ENCODE data around the gene SLC17A7. TPM values are rescaled to one million over a fixed set of nuclear protein-coding genes. Genes with fewer than 3 reads are reported as not detected.

The SLC17A7 gene
- total RNA-seq, 4 donors from 2014 or later, result 0.38 to 1.4 (median 0.97) TPM

DNA sequence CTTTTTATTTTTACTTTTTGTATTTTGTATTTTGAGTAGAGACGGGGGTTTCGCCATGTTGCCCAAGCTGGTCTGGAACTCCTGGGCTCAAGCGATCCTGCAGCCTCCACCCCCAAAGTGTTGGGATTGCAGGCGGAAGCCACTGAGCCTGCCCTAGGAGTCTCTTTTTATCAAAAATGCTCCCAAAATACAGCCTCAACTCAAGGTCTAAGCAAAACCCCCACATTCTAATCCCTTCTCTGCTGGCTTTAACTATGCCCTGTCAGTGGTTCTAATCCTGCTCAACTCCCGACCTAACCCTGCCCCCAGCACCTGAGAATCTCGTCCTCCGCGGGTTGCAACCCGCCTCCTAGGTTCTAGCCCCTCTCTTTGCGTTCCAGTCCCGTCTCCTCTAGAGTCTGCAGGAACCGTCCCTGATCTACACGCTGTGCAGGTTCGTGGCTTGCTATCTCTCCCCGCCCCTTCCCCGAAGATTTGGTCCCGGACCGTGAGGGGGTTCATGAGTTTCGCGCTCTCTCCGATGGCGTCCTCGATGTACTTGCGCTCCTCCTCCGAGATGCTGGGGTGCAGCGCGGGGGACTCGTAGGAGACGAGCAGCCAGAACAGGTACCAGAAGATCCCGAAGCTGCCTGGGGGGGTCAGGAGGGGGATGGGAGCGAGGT is 8.0 kb downstream of the SLC17A7 start:
- DNase-seq (ENCODE audit: low spot score in 2 of 2), result no peak
- TF ChIP-seq POLR2A (IDR thresholded peaks at IDR 0.05), result no peak
- TF ChIP-seq, protein P1, sequence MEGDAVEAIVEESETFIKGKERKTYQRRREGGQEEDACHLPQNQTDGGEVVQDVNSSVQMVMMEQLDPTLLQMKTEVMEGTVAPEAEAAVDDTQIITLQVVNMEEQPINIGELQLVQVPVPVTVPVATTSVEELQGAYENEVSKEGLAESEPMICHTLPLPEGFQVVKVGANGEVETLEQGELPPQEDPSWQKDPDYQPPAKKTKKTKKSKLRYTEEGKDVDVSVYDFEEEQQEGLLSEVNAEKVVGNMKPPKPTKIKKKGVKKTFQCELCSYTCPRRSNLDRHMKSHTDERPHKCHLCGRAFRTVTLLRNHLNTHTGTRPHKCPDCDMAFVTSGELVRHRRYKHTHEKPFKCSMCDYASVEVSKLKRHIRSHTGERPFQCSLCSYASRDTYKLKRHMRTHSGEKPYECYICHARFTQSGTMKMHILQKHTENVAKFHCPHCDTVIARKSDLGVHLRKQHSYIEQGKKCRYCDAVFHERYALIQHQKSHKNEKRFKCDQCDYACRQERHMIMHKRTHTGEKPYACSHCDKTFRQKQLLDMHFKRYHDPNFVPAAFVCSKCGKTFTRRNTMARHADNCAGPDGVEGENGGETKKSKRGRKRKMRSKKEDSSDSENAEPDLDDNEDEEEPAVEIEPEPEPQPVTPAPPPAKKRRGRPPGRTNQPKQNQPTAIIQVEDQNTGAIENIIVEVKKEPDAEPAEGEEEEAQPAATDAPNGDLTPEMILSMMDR (IDR thresholded peaks at IDR 0.05), result no peak
- intact Hi-C loops (cut with DNase I; ENCODE audit: low total_unique reads), result no loop called here
- no peak overlapping the region for H3K4me3 ChIP-seq (ENCODE audit: low read depth, poor library complexity, severe bottlenecking)
- 25 to 44% methylated on average over 31 of the region's 31 CpGs for WGBS, 2 donors

DNA sequence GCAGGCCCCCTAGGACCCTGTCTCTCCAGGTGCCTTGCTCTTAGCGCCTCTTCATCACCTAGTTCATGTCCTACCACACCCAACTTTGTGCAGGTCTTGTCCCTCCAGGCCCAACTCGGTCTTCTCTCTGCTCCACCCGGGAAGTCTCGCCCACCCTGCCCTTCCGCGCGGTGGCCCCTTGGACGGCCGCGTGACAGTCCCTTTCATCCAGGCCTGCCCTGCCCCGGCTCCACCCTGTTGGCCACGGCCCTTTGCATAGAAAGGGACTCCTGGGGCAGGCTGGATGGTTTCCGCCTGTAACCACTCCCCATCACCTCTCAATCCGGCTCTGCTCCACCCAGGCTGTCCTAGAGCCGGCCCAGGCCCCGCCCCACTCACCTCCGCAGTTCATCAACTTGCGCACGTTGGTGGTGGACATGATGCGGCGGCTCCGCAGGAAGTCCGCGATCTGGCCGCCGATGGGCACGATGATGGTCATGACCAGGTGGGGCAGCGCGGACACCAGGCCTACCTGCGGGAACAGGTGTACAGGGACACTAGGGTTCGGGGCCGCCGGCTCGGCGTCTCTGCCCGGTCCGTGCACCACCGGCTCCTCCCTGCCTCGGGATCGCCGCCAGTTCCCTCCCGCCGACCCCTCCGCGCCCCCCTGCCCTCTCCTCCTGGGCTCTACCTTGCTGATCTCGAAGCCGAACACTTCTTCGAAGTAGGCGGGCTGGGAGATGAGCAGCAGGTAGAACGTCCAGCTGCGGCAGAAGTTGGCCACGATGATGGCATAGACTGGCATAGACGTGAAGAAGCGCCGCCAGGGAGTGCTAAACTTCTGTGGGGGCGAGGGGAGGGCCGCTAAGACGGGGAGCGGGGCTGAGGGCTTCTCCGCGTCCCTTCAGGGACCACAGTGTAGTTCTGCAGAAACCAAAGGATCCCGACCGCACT is 8.9 kb downstream of the SLC17A7 start:
- DNase-seq (ENCODE audit: low spot score in 2 of 2), result no peak
- no peak overlapping the region for H3K4me3 ChIP-seq (ENCODE audit: low read depth, poor library complexity, severe bottlenecking)
- WGBS, 2 donors, result 24 to 27% methylated on average over 54 to 61 of the region's 63 CpGs
- intact Hi-C loops (cut with DNase I; ENCODE audit: low total_unique reads), result no loop called here
- TF ChIP-seq, protein P1 (IDR thresholded peaks at IDR 0.05), result no peak
- TF ChIP-seq POLR2A (IDR thresholded peaks at IDR 0.05), result no peak

DNA sequence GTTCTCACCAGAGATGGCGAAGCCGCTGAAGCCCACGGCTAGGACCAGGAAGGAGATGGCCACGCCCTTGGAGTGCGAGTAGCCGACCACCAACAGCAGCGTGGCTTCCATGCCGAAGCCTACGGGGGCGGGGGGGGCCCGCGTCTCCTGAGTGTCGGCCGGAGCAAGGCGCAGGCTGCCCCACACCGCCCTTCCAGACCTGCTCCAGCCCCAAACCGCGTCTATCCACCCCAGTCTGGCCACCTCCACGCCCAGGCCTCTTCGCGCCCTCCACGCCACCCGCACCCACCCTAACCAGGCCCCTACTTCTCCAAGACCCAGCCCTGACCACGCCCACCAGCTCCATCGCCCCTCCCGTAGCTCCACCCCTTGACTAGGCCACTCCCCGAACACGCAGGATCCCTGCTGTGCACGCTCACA is 10.0 kb downstream of the SLC17A7 start:
- TF ChIP-seq, protein P1 (IDR thresholded peaks at IDR 0.05), result no peak
- TF ChIP-seq POLR2A (IDR thresholded peaks at IDR 0.05), result no peak
- no peak for DNase-seq (ENCODE audit: low spot score in 2 of 2)
- no peak overlapping the region for H3K4me3 ChIP-seq (ENCODE audit: low read depth, poor library complexity, severe bottlenecking)
- 44 to 58% methylated on average over 28 to 29 of the region's 29 CpGs for WGBS, 2 donors
- intact Hi-C loops (cut with DNase I; ENCODE audit: low total_unique reads), result no loop called here

DNA sequence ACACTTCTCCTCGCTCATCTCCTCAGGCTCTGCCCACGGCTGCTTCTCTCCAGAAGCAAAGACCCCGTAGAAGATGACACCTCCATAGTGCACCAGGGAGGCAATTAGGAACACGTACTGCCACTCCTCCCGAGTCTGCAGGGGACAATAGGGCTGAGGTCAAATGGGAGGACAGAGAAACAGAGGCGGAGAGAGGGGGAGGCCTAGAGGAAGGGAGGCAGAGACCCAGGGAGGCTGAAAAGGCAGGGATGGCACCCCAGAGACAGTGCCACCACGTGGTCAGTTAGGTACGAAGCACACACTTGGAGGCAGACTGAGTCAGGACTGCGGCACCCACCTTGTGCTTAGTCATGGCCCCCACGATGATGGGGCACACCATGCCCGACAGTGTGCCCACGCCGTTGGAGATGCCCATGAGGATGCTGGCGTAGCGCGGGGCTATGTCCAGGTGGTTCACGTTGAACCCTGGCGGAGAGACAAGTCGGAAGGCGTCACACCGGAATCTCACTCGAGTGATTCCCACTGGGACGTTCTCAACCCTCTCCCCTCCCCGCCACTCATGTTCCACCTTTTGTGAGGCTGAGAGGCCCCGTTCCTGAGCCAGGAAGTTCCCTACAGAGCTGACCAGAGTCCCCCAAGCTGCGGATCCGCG is 10.5 kb downstream of the SLC17A7 start:
- TF ChIP-seq, protein P1 (IDR thresholded peaks at IDR 0.05), result no peak
- TF ChIP-seq POLR2A (IDR thresholded peaks at IDR 0.05), result no peak
- no peak for DNase-seq (ENCODE audit: low spot score in 2 of 2)
- intact Hi-C loops (cut with DNase I; ENCODE audit: low total_unique reads), result no loop called here
- H3K4me3 ChIP-seq (ENCODE audit: low read depth, poor library complexity, severe bottlenecking), result no peak overlapping the region
- 72% methylated on average over 28 of the region's 28 CpGs for WGBS, 2 donors

DNA sequence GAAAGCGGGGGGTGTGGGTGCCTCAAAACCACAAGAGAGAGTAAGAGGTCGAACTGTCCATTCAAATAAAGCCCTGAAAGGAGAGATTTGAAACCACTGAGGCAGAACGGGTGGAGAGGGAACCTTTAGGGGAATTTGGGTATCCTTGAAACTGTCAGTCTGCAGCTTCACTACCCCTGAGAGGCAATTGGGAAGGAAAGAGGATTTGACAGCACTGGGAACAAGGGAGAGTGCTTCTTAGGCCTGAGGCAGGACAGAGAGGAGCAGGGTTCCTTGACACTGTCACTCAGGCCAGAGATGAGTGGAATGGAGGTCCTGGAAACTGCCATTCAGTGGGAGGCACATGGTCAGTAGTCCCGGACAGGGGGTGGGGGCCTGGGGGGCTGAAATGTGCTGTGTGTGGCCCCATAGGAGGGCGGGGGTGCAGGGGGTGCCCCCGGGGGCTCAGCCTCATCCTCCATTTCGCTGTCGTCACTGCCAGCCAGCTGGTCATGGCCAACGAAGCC is 11.1 kb downstream of the SLC17A7 start:
- H3K4me3 ChIP-seq (ENCODE audit: low read depth, poor library complexity, severe bottlenecking), result no peak overlapping the region
- no peak for TF ChIP-seq POLR2A (IDR thresholded peaks at IDR 0.05)
- TF ChIP-seq, protein P1 (IDR thresholded peaks at IDR 0.05), result no peak
- 77 to 84% methylated on average over 9 of the region's 9 CpGs for WGBS, 2 donors
- DNase-seq (ENCODE audit: low spot score in 2 of 2), result no peak
- intact Hi-C loops (cut with DNase I; ENCODE audit: low total_unique reads), result no loop called here

Data from lower leg skin (tissue), 4 donors.